ENCODE data around the gene HIKESHI.
"Not testable (repeated sequence)": the region's sequence is repeated elsewhere in the genome, so short reads cannot be mapped to it uniquely, and the experiment has no call there.

HIKESHI gene

GRCh38 chr11:86278226-86278625 is 23.8 kb upstream of the HIKESHI start:
- H3K27ac ChIP-seq: no peak overlapping the region
- TF ChIP-seq ZFX (IDR thresholded peaks at IDR 0.05; ENCODE audit: borderline replicate concordance): no peak
- no peak for TF ChIP-seq CTCF (IDR thresholded peaks at IDR 0.05)

- H3K27ac ChIP-seq: no peak overlapping the region
- TF ChIP-seq CTCF (IDR thresholded peaks at IDR 0.05): no peak
- no peak for TF ChIP-seq ZFX (IDR thresholded peaks at IDR 0.05; ENCODE audit: borderline replicate concordance)
These were observed 22.3 kb upstream of the HIKESHI start for GRCh38 chr11:86279747-86280146.

GRCh38 chr11:86287468-86287796 is 14.6 kb upstream of the HIKESHI start:
- H3K27ac ChIP-seq: no peak overlapping the region

GRCh38 chr11:86288776-86289507 is 13.1 kb upstream of the HIKESHI start:
- H3K27ac ChIP-seq: no peak overlapping the region
- TF ChIP-seq CTCF (IDR thresholded peaks at IDR 0.05) (no peak), ZFX (IDR thresholded peaks at IDR 0.05; ENCODE audit: borderline replicate concordance) (no peak)

More at GRCh38 chr11:86287468-86287796, 14.6 kb upstream of the HIKESHI start:
- TF ChIP-seq CTCF (IDR thresholded peaks at IDR 0.05): no peak

- not testable (repeated sequence) for H3K27ac ChIP-seq
These were observed 12.3 kb upstream of the HIKESHI start for GRCh38 chr11:86289508-86290280.

- no peak overlapping the region for H3K27ac ChIP-seq
These were observed 10.4 kb upstream of the HIKESHI start for GRCh38 chr11:86291466-86292262.

More at GRCh38 chr11:86291466-86292262, 10.4 kb upstream of the HIKESHI start:
- TF ChIP-seq CTCF (IDR thresholded peaks at IDR 0.05) (peak; percentile 87), ZFX (IDR thresholded peaks at IDR 0.05; ENCODE audit: borderline replicate concordance) (no peak)

Measured in 22Rv1 (cell line).